HG03565 (cell line): Measurements from ENCODE around the gene HNF4A.
"Not testable (repeated sequence)": the region's sequence is repeated elsewhere in the genome, so short reads cannot be mapped to it uniquely, and the experiment has no call there.

Experiments
- ATAC-seq: cut with Tn5 transposase; IDR thresholded peaks from one replicate; pipeline ENCODE4 v1.9.1; 2021; ENCODE audit warnings: mild to moderate bottlenecking, moderate library complexity; ENCODE audit not compliant: unreplicated experiment

HNF4A gene

GRCh38 chr20:44463466-44463865 is 108.0 kb downstream of the HNF4A start:
- no peak for ATAC-seq

DNA sequence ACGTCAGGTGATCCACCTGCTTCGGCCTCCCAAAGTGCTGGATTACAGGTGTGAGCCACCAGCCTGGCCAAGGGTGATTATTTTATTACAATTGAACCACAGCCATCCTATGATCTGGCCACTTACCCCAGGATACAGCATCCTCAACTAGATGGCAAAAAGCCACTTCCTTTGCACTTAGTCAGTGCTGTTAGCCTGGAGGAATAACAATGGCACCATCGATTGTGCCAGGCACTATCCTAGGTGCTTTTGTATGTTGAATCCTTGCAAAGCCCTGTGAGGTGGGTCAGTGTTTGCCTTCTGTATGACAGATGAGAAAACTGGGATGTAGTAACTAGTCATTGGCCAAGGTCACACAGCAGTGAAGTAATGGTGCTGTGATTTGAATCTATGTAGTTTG is 109.0 kb downstream of the HNF4A start:
- ATAC-seq = no peak

DNA sequence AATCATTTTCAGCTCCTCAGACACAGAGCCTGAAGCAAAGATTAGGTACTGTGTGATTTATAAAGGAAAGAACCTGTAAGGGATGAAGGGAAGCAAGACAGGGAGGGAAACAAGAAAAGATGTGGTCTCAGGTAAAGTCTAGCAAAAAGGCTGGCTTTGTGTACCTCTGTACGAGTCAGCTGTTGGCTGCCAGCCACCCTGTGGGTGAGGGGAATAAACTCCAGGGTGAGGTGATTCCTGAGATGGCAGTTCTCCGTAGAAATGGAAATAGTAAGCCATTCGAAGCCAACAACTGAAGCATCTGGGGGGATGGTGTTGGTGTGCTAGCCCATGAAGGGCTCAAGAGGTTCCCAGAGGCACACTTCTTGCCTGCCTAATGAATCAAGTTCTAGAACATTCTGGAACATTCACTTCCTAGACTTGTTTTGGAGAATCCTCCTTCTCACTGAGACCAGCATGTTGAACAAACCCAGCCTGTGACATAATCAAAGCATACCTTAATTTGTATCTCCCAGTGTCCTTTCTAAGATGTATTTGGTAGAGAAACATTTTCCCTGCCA is 109.6 kb downstream of the HNF4A start:
- ATAC-seq = no peak

- ATAC-seq = no peak
Measured at GRCh38 chr20:44467289-44467883, 111.9 kb downstream of the HNF4A start.

- ATAC-seq = no peak
Measured at GRCh38 chr20:44468044-44468782, 112.7 kb downstream of the HNF4A start.

DNA sequence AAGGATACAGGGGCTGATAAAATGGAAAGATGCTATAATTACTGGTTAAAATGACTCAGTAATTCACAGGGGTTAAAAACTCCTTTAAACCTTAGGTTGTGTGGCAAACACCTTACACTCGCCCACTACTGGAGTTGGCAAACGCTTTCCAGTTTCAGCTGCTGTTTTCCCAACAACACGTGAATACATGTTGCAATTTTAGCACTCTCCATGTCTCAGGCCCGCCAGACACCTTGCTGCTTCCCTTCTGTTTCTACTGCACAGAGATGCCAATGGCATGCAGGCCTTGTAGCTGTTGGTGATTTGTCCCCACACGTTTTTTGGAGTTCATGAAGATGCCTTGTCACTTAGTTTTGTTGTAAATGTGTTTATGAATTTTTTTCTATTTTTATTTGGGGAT is 114.8 kb downstream of the HNF4A start:
- ATAC-seq = no peak

- no peak for ATAC-seq
Measured at GRCh38 chr20:44471481-44471882, 116.0 kb downstream of the HNF4A start.

DNA sequence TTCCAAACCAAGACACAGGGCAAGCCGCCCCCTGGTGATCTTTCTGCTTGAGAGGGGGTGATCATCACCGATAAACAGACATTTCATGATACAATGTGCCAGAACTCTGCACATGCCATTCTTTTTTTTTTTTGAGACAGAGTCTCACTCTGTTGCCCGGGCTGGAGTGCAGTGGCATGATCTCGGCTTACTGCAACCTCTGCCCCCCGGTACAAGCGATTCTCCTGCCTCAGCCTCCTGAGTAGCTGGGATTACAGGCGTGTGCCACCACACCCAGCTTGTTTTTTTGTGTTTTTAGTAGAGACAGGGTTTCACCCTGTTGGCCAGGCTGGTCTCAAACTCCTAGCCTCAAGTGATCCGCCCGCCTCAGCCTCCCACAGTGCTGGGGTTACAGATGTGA is 116.8 kb downstream of the HNF4A start:
- ATAC-seq = not testable (repeated sequence)

- no peak for ATAC-seq
Measured at GRCh38 chr20:44475372-44475693, 119.8 kb downstream of the HNF4A start.

DNA sequence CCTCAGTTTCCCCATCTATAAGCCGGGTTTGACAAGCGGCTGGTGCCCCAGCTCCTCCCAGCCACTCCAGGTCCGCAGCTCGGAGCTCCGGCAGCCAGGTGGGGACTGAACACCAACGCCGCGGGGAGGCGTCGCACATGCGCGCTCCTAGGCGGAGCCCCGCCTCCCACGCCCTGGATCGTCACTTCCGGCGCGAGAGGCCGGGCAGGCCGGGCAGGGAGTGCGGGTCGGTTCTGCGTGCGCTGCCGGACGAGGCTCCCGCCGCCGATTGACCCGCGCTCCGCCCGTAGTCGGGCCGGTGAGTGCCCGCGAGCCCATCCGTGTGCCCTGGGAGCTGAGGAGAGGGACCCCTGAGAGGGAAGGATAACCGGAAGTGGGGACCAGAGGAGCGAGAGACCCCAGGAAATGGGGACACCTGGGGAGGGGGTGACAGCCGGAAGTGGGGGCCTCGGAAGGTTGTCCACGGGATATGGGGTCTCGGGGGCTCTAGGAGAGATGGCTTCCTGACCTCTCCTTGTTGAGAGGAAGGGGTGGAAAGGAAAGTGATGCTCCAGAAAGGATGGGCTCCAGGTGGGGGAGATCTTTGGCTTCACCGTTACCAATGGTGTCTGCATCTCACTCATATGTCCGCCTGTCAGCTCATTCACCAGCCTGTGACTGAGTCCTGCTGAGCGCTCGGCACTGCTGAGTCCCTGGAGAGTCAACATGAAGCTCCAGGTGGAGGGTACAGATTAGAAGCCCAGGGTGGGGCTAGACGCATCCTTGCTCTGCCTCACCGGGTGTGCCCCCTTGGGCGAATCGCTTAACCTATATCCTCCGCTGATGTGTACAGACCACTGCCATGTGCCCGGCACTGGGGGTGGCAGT is 120.4 kb downstream of the HNF4A start, which contains the start of gene TTPAL:
Gene TTPAL (plus strand): TSS at position 181 of the 867 bp plus-strand sequence. CDS start 4,126 bp downstream, outside the sequence.
- ATAC-seq = peak; percentile 91

- no peak for ATAC-seq
Measured at GRCh38 chr20:44477151-44477550, 121.7 kb downstream of the HNF4A start.

DNA sequence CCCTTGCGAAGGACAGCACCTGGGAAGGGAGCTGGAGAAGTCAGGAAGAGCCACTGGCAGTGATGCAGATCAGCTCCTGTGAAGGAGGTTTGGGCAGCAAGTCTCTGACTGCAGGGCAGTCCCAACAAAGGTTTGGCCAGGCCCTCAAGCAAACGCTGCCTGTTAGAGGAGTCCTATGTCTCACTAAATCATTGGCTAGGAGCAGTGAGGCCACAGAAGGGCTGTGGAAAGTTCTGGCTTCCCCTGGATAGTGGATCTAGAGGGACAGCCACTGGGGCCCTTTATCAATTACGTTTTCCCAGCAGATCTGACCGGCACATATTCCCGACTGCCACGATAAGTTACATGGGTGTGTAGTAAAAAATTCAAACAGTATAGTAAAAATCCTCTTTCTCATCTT is 122.7 kb downstream of the HNF4A start:
- no peak for ATAC-seq

DNA sequence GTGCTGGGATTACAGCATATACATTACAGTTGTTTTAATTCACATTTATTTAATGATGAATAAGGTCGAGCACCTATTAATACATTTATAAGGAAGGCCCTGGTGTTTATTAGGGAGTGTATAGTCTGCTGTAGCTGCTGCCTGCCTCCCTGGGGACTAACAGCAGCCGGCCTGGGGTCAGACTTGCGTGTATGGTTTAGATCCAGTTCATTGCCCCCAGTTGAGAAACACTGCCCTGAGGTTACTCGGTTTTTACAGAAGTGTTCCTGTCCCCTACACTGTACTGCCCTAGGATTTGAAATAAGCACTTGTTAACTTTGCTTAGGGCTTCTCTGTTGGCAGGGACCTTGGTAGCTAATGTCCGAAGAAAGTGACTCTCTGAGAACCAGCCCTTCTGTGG is 124.1 kb downstream of the HNF4A start:
- no peak for ATAC-seq

DNA sequence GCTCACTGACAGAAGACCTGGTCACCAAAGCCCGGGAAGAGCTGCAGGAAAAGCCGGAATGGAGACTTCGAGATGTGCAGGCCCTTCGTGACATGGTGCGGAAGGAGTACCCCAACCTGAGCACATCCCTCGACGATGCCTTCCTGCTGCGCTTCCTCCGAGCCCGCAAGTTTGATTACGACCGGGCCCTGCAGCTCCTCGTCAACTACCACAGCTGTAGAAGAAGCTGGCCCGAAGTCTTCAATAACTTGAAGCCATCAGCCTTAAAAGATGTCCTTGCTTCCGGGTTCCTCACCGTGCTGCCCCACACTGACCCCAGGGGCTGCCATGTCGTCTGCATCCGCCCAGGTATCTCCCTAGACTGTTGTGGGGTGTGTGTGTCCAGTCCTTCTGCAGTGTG is 124.6 kb downstream of the HNF4A start:
- ATAC-seq = no peak

GRCh38 chr20:44481719-44482416 is 126.4 kb downstream of the HNF4A start:
- no peak for ATAC-seq

DNA sequence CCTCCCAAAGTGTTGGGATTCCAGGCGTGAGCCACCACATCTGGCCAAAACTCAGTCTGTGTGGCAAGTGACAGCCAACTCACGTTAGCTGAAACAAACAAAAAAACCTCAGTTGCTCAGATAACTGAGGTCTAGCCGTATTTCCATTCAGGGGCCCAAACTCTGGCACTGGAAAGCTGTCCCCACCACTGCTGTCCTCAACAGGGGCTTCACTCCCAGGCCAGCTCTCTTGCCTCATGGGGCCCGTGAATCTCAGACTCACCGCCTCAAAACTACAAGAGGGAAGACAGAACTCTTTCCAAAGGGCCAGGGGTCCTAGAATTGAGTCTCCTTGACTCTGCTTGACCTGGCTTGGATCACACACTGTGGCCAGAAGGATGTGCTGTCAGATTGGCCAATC is 127.6 kb downstream of the HNF4A start:
- no peak for ATAC-seq
